HuH-7 (cell line): ENCODE data around the gene USP46.

Experiments
- DNase-seq: peaks from one replicate; pipeline ENCODE4 v3.0.0; 2011; ENCODE audit warnings: low spot score

Gene USP46

GRCh38 chr4:52618795-52619590 is 40.1 kb downstream of the USP46 start:
- peak; percentile 75 for DNase-seq

- DNase-seq, result no peak
Measured at GRCh38 chr4:52617336-52618020, 41.6 kb downstream of the USP46 start.

- DNase-seq, result no peak
Measured at GRCh38 chr4:52614241-52614640, 44.9 kb downstream of the USP46 start.

- peak; percentile 31 for DNase-seq
Measured at GRCh38 chr4:52612341-52612740, 46.8 kb downstream of the USP46 start.

- DNase-seq, result no peak
Measured at GRCh38 chr4:52611030-52611555, 48.0 kb downstream of the USP46 start.

GRCh38 chr4:52606726-52607125 is 52.4 kb downstream of the USP46 start:
- DNase-seq, result no peak

GRCh38 chr4:52606040-52606439 is 53.1 kb downstream of the USP46 start:
- no peak for DNase-seq

GRCh38 chr4:52604215-52604614 is 54.9 kb downstream of the USP46 start:
- peak; percentile 58 for DNase-seq

DNA sequence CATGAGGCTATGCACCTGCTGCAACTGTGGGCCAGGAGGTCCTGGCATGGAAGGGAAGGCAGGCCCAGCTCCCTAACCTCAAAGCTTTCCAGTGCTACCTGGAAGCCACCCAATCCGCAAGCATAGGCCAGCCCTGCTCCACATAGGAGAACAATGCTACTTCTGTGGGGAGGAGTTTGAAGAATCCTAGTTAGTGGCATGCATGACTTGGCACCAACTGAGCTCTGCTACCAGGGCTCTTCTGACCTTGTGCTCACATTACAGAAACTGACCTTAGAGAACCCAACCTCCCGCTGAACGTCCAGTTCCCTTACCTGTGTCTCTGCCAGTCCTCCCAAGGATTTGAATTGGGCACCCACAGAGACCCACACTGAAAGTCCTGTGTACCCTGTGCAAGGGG is 58.8 kb downstream of the USP46 start:
- no peak for DNase-seq

- DNase-seq, result no peak
Measured at GRCh38 chr4:52595001-52595400, 64.1 kb downstream of the USP46 start.

DNA sequence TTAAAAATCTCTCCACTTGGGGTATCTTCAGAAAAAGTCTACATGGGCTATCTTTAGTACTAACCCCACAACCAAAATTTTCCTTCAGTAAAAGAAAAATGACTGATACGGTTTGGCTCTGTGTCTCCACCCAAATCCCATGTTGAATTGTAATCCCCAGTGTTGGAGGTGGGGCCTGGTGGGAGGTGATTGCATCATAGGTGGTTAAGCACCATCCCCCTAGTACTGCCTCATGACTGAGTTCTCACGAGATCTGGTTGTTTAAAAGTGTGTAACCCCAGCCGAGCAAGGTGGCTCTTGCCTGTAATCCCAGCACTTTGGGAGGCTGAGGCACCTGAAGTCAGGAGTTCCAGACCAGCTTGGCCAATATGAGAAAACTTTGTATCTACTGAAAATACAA is 66.8 kb downstream of the USP46 start:
- DNase-seq, result no peak

- DNase-seq, result no peak
Measured at GRCh38 chr4:52588771-52589591, 70.1 kb downstream of the USP46 start.

- DNase-seq, result peak; percentile 85
Measured at GRCh38 chr4:52588097-52588496, 71.0 kb downstream of the USP46 start.

DNA sequence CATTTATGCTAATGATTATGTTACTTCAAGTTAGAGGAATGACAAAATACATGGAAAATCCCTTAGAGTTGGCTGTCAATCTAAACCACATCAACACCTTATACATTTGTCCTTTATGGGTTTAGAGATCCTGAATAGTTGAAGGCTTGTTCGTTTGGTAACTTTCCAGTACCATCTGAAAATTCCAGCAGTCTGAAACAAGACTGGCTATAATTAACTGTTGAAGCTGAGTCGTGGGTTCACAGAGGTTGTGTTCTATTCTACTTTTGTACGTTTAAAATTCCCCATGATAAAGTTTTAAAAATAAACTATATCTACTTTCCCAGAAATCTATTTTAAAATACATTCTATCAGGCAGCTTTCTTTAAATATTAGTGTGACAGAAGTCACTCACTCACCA is 73.0 kb downstream of the USP46 start:
- no peak for DNase-seq

GRCh38 chr4:52585379-52585778 is 73.7 kb downstream of the USP46 start:
- no peak for DNase-seq

DNA sequence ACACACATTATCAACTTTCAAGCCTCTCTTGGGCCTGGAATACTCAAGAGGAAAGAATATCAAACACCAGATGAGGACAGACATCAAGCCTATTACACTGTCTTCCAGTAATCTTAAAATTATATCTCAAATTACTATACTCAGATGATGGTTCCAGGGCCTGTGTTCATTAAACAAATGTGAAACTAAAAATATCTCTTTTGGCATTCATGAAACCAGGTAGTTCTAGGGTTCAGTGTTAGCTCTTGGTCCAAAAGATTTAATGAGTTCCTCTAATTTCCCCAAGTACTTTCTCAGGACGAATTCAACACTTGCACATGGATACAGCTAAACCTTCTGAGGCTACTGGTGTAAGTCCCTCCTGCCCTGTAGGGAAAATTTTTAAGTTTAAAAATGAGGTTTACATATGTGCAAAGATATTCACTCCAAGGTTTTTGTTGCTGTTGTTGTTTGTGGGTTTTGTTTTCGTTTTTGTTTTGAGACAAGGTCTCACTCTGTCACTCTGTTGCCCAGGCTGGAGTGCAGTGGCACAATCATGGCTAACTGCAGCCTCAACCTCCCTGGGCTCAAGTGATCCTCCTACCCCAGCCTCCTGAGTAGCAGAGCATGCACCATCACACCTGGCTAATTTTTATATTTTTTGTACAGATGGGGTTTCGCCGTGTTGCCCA is 79.4 kb downstream of the USP46 start:
- no peak for DNase-seq

- DNase-seq, result no peak
Measured at GRCh38 chr4:52578951-52579350, 80.2 kb downstream of the USP46 start.

- DNase-seq, result no peak
Measured at GRCh38 chr4:52577624-52577962, 81.5 kb downstream of the USP46 start.

DNA sequence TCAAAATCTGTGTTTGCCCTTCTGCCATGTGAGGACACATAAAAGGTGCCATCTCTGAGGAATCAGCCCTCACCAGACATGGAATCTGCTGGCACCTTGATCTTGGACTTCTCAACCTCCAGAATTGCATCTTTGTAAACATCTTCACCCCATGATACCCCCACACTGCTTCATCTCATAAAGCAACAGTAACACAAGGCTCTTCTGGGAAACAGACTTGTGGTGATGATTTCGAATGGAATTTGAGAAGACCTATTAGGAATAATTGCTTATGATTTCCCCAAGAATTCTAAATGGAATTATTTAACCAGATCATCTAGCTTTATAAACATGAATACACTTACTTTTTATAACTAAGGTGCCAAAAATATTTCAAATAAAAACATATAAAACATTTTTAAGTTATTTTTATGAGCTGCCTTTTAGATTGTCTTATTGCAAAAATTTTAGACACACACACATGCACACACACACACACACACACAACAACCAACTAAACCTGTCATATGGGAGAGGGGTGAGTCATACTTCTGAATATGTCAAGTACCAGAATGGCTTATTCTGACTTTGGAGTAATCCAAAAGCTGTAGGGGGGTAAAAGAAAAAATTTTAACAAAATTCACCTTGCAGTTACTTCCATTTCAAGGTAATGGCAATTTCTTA is 82.0 kb downstream of the USP46 start:
- no peak for DNase-seq

- DNase-seq, result no peak
Measured at GRCh38 chr4:52576326-52576725, 82.8 kb downstream of the USP46 start.

DNA sequence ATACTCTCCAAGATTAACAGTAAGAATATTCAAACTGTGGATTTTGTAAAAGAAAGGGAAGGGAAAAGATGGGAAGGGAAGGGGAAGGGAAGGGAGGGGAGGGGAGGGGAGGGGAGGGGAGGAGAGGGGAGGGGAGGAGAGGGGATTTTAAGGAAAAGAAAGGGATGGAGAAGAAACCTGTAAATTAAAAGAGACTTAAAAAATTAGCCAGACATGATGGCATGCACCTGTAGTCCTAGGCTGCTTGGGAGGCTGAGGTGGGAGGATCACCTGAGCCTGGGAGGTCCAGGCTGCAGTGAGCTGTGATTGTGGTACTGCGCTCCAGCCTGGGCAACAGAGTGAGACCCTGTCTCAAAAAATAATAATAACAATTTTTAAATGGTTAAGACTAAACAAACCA is 83.7 kb downstream of the USP46 start:
- DNase-seq, result no peak

- DNase-seq, result no peak
Measured at GRCh38 chr4:52574036-52574435, 85.1 kb downstream of the USP46 start.
